Measurements from ENCODE around the gene HS3ST4. TPM values are rescaled to one million over a fixed set of nuclear protein-coding genes. Genes with fewer than 3 reads are reported as not detected.

Gene HS3ST4
- total and polyA plus RNA-seq, 2 experiments from 2014 or later, result not detected

GRCh38 chr16:25716186-25716585, 24.4 kb downstream of the HS3ST4 start:
- Histone ChIP-seq H3K27ac (no peak overlapping the region), H3K36me3 (ENCODE audit: low read depth) (no peaks in the 10 kb centered on the region), H3F3A (ENCODE audit: insufficient read depth) (no peaks in the 10 kb centered on the region), H2AFZ (no peak overlapping the region), H3K79me2 (ENCODE audit: insufficient read depth) (no peaks in the 10 kb centered on the region), H3K4me2 (ENCODE audit: unreplicated experiment) (no peak overlapping the region), H3K9me3 (ENCODE audit: low read depth) (no peaks in the 10 kb centered on the region), H3K9ac (no peak overlapping the region), H3K4me1 (ENCODE audit: insufficient read depth) (no peaks in the 10 kb centered on the region), H4K20me1 (ENCODE audit: insufficient read depth) (no peaks in the 10 kb centered on the region), H3K4me3 (no peak overlapping the region), H3K27me3 (replicated peaks; ENCODE audit: insufficient read depth) (no peaks in the 10 kb centered on the region), H3K9me2 (ENCODE audit: insufficient read depth) (no peaks in the 10 kb centered on the region)
- in situ Hi-C loops (cut with MboI), result no loop called here
- 31 to 42% methylated on average over 2 of the region's 2 CpGs for WGBS, 2 experiments (ENCODE audit: low coverage in 1 of 2, low lambda C conversion rate in 2 of 2, missing lambda C conversion rate in 2 of 2)
- TF ChIP-seq EZH2 (IDR thresholded peaks at IDR 0.05; ENCODE audit: insufficient read depth, poor library complexity, severe bottlenecking), result no peak
- TF ChIP-seq EZH2phosphoT487 (IDR thresholded peaks at IDR 0.05; ENCODE audit: insufficient read depth, low read depth), result no peak
- no peak for DNase-seq

GRCh38 chr16:25721439-25721838, 29.7 kb downstream of the HS3ST4 start:
- no peak for TF ChIP-seq EZH2 (IDR thresholded peaks at IDR 0.05; ENCODE audit: insufficient read depth, poor library complexity, severe bottlenecking)
- no peak for TF ChIP-seq EZH2phosphoT487 (IDR thresholded peaks at IDR 0.05; ENCODE audit: insufficient read depth, low read depth)
- Histone ChIP-seq H3K4me2 (ENCODE audit: unreplicated experiment) (no peak overlapping the region), H3K27me3 (replicated peaks; ENCODE audit: insufficient read depth) (no peaks in the 10 kb centered on the region), H3K9me3 (ENCODE audit: low read depth) (no peaks in the 10 kb centered on the region), H3K9ac (no peak overlapping the region), H3K27ac (no peak overlapping the region), H4K20me1 (ENCODE audit: insufficient read depth) (no peaks in the 10 kb centered on the region), H3K9me2 (ENCODE audit: insufficient read depth) (no peaks in the 10 kb centered on the region), H3K4me1 (ENCODE audit: insufficient read depth) (no peaks in the 10 kb centered on the region), H3F3A (ENCODE audit: insufficient read depth) (no peaks in the 10 kb centered on the region), H3K4me3 (no peak overlapping the region), H3K79me2 (ENCODE audit: insufficient read depth) (no peaks in the 10 kb centered on the region), H3K36me3 (ENCODE audit: low read depth) (no peaks in the 10 kb centered on the region), H2AFZ (no peak overlapping the region)
- no peak for DNase-seq
- in situ Hi-C loops (cut with MboI), result no loop called here
- 25 to 38% methylated on average over 3 of the region's 3 CpGs for WGBS, 2 experiments (ENCODE audit: low coverage in 1 of 2, low lambda C conversion rate in 2 of 2, missing lambda C conversion rate in 2 of 2)

- no peak overlapping the region for H3K4me3 ChIP-seq
- H3F3A ChIP-seq (ENCODE audit: insufficient read depth), result no peaks in the 10 kb centered on the region
- H3K79me2 ChIP-seq (ENCODE audit: insufficient read depth), result no peaks in the 10 kb centered on the region
- H3K27ac ChIP-seq, result no peak overlapping the region
- in situ Hi-C loops (cut with MboI), result no loop called here
- H3K36me3 ChIP-seq (ENCODE audit: low read depth), result no peaks in the 10 kb centered on the region
- no peak overlapping the region for H3K9ac ChIP-seq
- 1 to 2% methylated on average over 5 of the region's 5 CpGs for WGBS, 2 experiments (ENCODE audit: low coverage in 1 of 2, low lambda C conversion rate in 2 of 2, missing lambda C conversion rate in 2 of 2)
- no peak overlapping the region for H2AFZ ChIP-seq
- no peak for DNase-seq
- H3K27me3 ChIP-seq (replicated peaks; ENCODE audit: insufficient read depth), result no peaks in the 10 kb centered on the region
- H3K4me1 ChIP-seq (ENCODE audit: insufficient read depth), result no peaks in the 10 kb centered on the region
- no peaks in the 10 kb centered on the region for H3K9me2 ChIP-seq (ENCODE audit: insufficient read depth)
- no peak overlapping the region for H3K4me2 ChIP-seq (ENCODE audit: unreplicated experiment)
- no peaks in the 10 kb centered on the region for H3K9me3 ChIP-seq (ENCODE audit: low read depth)
- no peaks in the 10 kb centered on the region for H4K20me1 ChIP-seq (ENCODE audit: insufficient read depth)
- TF ChIP-seq EZH2phosphoT487 (IDR thresholded peaks at IDR 0.05; ENCODE audit: insufficient read depth, low read depth), result no peak
- TF ChIP-seq EZH2 (IDR thresholded peaks at IDR 0.05; ENCODE audit: insufficient read depth, poor library complexity, severe bottlenecking), result no peak
Measured at GRCh38 chr16:25726430-25727098, 34.8 kb downstream of the HS3ST4 start.

GRCh38 chr16:25729188-25729915, 37.6 kb downstream of the HS3ST4 start:
- no peak overlapping the region for H2AFZ ChIP-seq
- H3K4me1 ChIP-seq (ENCODE audit: insufficient read depth), result no peaks in the 10 kb centered on the region
- no peaks in the 10 kb centered on the region for H3K79me2 ChIP-seq (ENCODE audit: insufficient read depth)
- no peaks in the 10 kb centered on the region for H3K9me2 ChIP-seq (ENCODE audit: insufficient read depth)
- no peak for DNase-seq
- H3K27me3 ChIP-seq (replicated peaks; ENCODE audit: insufficient read depth), result no peaks in the 10 kb centered on the region
- in situ Hi-C loops (cut with MboI), result no loop called here
- no peaks in the 10 kb centered on the region for H4K20me1 ChIP-seq (ENCODE audit: insufficient read depth)
- no peaks in the 10 kb centered on the region for H3K9me3 ChIP-seq (ENCODE audit: low read depth)
- TF ChIP-seq EZH2 (IDR thresholded peaks at IDR 0.05; ENCODE audit: insufficient read depth, poor library complexity, severe bottlenecking) (no peak), EZH2phosphoT487 (IDR thresholded peaks at IDR 0.05; ENCODE audit: insufficient read depth, low read depth) (no peak)
- no peaks in the 10 kb centered on the region for H3F3A ChIP-seq (ENCODE audit: insufficient read depth)
- no peak overlapping the region for H3K4me2 ChIP-seq (ENCODE audit: unreplicated experiment)
- no peaks in the 10 kb centered on the region for H3K36me3 ChIP-seq (ENCODE audit: low read depth)
- 13 to 16% methylated on average over 15 of the region's 15 CpGs for WGBS, 2 experiments (ENCODE audit: low coverage in 1 of 2, low lambda C conversion rate in 2 of 2, missing lambda C conversion rate in 2 of 2)
- H3K27ac ChIP-seq, result no peak overlapping the region
- H3K4me3 ChIP-seq, result no peak overlapping the region
- H3K9ac ChIP-seq, result no peak overlapping the region
